Measurements from ENCODE around the gene TMEM181.

The TMEM181 gene

GRCh38 chr6:158539413-158539812 is 20.5 kb upstream of the TMEM181 start:
- Histone ChIP-seq H3K36me3 (ENCODE audit: insufficient read depth, low read length) (no peaks in the 10 kb centered on the region), H3K4me3 (ENCODE audit: low read length) (no peak overlapping the region), H3K9me3 (ENCODE audit: insufficient read depth, low read depth, low read length) (no peaks in the 10 kb centered on the region), H3K9ac (ENCODE audit: low read depth, low read length) (no peak overlapping the region), H3K27ac (ENCODE audit: low read depth, low read length) (no peak overlapping the region), H3K27me3 (ENCODE audit: insufficient read depth, low read length) (no peaks in the 10 kb centered on the region), H3K4me1 (ENCODE audit: insufficient read depth, low read length) (peaks cover 3% of the 10 kb centered on the region)
- 92% methylated on average over 6 of the region's 7 CpGs for WGBS

DNA sequence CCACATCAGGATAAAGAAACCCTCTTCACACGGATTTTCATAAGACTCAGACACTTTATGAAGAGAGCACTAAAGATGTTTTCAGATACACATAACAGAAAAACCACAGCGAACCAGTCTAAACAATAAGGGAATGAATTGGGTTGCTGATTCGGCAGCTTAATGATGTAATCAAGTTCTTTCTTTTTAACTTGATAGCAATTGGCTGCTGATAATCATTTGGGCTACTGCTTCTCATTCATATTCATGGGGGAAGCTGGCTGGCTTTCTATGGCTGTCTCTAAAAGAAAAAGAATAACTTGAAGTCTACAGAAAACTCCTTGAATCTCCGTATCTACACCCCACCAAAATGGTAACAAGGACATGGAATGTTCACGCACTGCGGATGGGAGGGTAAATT is 20.0 kb upstream of the TMEM181 start:
- H3K4me3 ChIP-seq (ENCODE audit: low read length) = no peak overlapping the region
- peaks cover 3% of the 10 kb centered on the region for H3K4me1 ChIP-seq (ENCODE audit: insufficient read depth, low read length)
- no peaks in the 10 kb centered on the region for H3K9me3 ChIP-seq (ENCODE audit: insufficient read depth, low read depth, low read length)
- no peaks in the 10 kb centered on the region for H3K36me3 ChIP-seq (ENCODE audit: insufficient read depth, low read length)
- H3K27me3 ChIP-seq (ENCODE audit: insufficient read depth, low read length) = no peaks in the 10 kb centered on the region
- H3K9ac ChIP-seq (ENCODE audit: low read depth, low read length) = no peak overlapping the region
- H3K27ac ChIP-seq (ENCODE audit: low read depth, low read length) = no peak overlapping the region
- WGBS = 88% methylated on average over 6 of the region's 6 CpGs

GRCh38 chr6:158543606-158544185 is 16.2 kb upstream of the TMEM181 start:
- no peak overlapping the region for H3K4me3 ChIP-seq (ENCODE audit: low read length)
- H3K9me3 ChIP-seq (ENCODE audit: insufficient read depth, low read depth, low read length) = no peaks in the 10 kb centered on the region
- H3K27ac ChIP-seq (ENCODE audit: low read depth, low read length) = no peak overlapping the region
- H3K4me1 ChIP-seq (ENCODE audit: insufficient read depth, low read length) = no peaks in the 10 kb centered on the region; the same call in 1 of the 2 replicates
- no peaks in the 10 kb centered on the region for H3K36me3 ChIP-seq (ENCODE audit: insufficient read depth, low read length)
- H3K27me3 ChIP-seq (ENCODE audit: insufficient read depth, low read length) = no peaks in the 10 kb centered on the region
- H3K9ac ChIP-seq (ENCODE audit: low read depth, low read length) = peak overlapping the region; percentile 15; the same call in 1 of the 2 replicates
- 91% methylated on average over 12 of the region's 12 CpGs for WGBS

- Histone ChIP-seq H3K9ac (ENCODE audit: low read depth, low read length) (no peak overlapping the region), H3K27ac (ENCODE audit: low read depth, low read length) (no peak overlapping the region), H3K9me3 (ENCODE audit: insufficient read depth, low read depth, low read length) (no peaks in the 10 kb centered on the region), H3K36me3 (ENCODE audit: insufficient read depth, low read length) (no peaks in the 10 kb centered on the region), H3K4me1 (ENCODE audit: insufficient read depth, low read length) (no peaks in the 10 kb centered on the region; the same call in 1 of the 2 replicates), H3K27me3 (ENCODE audit: insufficient read depth, low read length) (no peaks in the 10 kb centered on the region), H3K4me3 (ENCODE audit: low read length) (no peak overlapping the region)
- WGBS = 88% methylated on average over 12 of the region's 12 CpGs
Observed at GRCh38 chr6:158544428-158544827, 15.5 kb upstream of the TMEM181 start.

DNA sequence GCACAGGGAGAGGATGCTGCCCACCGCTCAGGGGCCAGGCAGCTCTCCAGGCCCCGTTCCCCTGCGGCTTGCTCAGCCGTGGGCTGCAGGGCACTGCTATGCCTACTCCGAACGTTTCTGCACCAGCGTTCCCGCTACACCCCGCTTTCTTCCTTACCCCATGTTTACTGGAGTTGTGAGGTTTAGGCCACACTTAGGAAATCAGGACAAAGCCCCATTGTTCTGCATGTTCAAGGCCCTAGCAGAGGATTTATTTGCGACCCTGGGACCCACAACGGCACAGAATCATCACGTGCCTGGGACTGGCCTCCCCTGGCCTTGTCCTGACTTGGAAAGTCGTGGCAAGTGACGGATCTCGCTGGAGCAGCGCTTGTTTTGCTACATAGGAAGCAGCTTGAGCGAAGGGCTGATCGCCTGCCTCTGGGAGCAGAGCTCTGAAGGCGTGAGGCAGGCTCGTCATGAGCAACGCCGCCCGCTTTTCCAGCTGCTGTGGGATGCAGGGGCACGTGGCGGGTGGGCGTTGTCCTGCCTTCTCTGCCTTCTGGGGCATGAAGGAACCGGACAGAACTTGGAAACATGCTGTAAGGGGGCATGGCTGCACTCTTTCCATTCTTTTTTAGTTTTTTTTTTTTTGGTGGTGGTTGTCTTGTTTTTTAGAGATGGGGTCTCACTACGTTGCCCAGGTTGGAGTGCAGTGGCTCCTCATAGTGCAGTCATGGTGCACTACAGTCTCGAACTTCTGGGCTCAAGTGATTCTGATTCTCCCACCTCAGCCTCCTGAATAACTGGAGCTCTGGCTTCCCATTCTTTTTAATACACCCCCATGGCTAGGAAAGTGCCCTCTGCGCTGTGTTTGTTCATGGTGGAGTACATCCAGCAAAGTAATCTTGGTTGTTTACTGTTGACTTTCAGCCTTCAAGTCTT is 14.6 kb upstream of the TMEM181 start:
- H3K4me3 ChIP-seq (ENCODE audit: low read length) = no peak overlapping the region
- H3K9me3 ChIP-seq (ENCODE audit: insufficient read depth, low read depth, low read length) = no peaks in the 10 kb centered on the region
- WGBS = 89% methylated on average over 30 of the region's 30 CpGs
- no peaks in the 10 kb centered on the region for H3K27me3 ChIP-seq (ENCODE audit: insufficient read depth, low read length)
- no peaks in the 10 kb centered on the region for H3K36me3 ChIP-seq (ENCODE audit: insufficient read depth, low read length)
- no peak overlapping the region for H3K27ac ChIP-seq (ENCODE audit: low read depth, low read length)
- no peak overlapping the region for H3K9ac ChIP-seq (ENCODE audit: low read depth, low read length)
- H3K4me1 ChIP-seq (ENCODE audit: insufficient read depth, low read length) = no peaks in the 10 kb centered on the region; the same call in 1 of the 2 replicates

DNA sequence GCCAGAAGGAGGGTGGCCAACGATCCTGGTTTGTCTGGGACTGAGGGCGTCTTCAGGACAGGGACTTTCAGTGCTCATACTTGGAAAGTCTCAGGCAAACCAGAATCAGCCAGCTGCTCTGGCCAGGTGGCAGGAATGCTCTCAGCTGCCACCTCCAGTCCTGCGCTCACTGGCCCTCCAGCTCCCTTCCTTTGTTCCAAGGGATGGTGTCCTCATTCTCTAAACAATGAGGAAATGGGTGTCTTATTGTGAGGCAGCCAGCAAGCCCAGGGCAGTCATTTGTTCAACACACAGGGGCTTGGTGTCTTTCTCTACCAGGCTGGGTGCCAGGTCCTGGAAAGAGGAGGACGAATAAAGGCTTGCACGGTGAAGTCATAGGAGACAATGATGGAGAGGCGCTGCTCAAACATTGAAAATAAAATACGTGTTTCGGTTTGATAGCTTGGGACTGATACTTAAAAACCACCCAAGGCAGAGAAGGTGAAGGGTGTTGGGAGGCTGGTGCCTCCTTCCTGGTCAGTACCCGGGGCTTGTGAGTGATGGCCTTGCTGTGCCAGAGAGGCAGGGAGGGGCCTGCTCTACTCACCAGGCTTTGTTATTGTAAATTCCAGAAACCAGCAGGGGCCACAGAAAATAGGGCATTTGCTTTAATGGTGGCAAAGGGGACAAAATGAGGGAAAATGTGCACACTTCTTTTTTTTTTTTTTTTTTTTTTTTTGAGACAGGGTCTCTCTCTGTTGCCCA is 11.3 kb upstream of the TMEM181 start:
- Histone ChIP-seq H3K27me3 (ENCODE audit: insufficient read depth, low read length) (no peaks in the 10 kb centered on the region), H3K9me3 (ENCODE audit: insufficient read depth, low read depth, low read length) (no peaks in the 10 kb centered on the region), H3K9ac (ENCODE audit: low read depth, low read length) (no peak overlapping the region), H3K4me3 (ENCODE audit: low read length) (no peak overlapping the region), H3K36me3 (ENCODE audit: insufficient read depth, low read length) (no peaks in the 10 kb centered on the region), H3K4me1 (ENCODE audit: insufficient read depth, low read length) (no peaks in the 10 kb centered on the region; the same call in 1 of the 2 replicates), H3K27ac (ENCODE audit: low read depth, low read length) (peak overlapping the region; percentile 47; the same call in 1 of the 2 replicates)
- 88% methylated on average over 9 of the region's 9 CpGs for WGBS

- WGBS = 96% methylated on average over 6 of the region's 6 CpGs
- Histone ChIP-seq H3K9ac (ENCODE audit: low read depth, low read length) (no peak overlapping the region), H3K27ac (ENCODE audit: low read depth, low read length) (no peak overlapping the region)
Observed at GRCh38 chr6:158552055-158552795, 7.7 kb upstream of the TMEM181 start.

DNA sequence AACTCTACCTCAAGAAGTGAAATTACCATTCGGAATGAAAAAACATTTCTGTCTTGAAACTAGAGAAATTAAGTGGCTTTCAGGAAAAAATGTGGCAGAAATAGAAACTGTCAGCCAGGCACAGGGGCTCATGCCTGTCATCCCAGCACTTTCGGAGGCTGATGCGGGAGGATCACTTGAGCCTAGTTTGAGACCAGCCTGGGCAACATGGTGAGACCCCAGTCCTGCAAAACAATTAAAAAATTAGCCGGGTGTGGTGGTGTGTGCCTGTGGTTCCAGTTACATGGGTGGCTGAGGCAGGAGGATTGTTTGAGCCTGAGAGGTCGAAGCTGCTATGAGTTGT is 7.1 kb upstream of the TMEM181 start:
- H3K9me3 ChIP-seq (ENCODE audit: insufficient read depth, low read depth, low read length) = no peaks in the 10 kb centered on the region
- no peaks in the 10 kb centered on the region for H3K27me3 ChIP-seq (ENCODE audit: insufficient read depth, low read length)
- H3K27ac ChIP-seq (ENCODE audit: low read depth, low read length) = no peak overlapping the region
- H3K9ac ChIP-seq (ENCODE audit: low read depth, low read length) = no peak overlapping the region
- H3K4me1 ChIP-seq (ENCODE audit: insufficient read depth, low read length) = no peaks in the 10 kb centered on the region
- H3K36me3 ChIP-seq (ENCODE audit: insufficient read depth, low read length) = no peaks in the 10 kb centered on the region
- no peak overlapping the region for H3K4me3 ChIP-seq (ENCODE audit: low read length)
- WGBS = 97% methylated on average over 5 of the region's 5 CpGs

More at GRCh38 chr6:158552055-158552795, 7.7 kb upstream of the TMEM181 start:
- no peaks in the 10 kb centered on the region for H3K36me3 ChIP-seq (ENCODE audit: insufficient read depth, low read length)
- H3K27me3 ChIP-seq (ENCODE audit: insufficient read depth, low read length) = no peaks in the 10 kb centered on the region
- H3K4me3 ChIP-seq (ENCODE audit: low read length) = no peak overlapping the region
- H3K9me3 ChIP-seq (ENCODE audit: insufficient read depth, low read depth, low read length) = no peaks in the 10 kb centered on the region
- no peaks in the 10 kb centered on the region for H3K4me1 ChIP-seq (ENCODE audit: insufficient read depth, low read length)

DNA sequence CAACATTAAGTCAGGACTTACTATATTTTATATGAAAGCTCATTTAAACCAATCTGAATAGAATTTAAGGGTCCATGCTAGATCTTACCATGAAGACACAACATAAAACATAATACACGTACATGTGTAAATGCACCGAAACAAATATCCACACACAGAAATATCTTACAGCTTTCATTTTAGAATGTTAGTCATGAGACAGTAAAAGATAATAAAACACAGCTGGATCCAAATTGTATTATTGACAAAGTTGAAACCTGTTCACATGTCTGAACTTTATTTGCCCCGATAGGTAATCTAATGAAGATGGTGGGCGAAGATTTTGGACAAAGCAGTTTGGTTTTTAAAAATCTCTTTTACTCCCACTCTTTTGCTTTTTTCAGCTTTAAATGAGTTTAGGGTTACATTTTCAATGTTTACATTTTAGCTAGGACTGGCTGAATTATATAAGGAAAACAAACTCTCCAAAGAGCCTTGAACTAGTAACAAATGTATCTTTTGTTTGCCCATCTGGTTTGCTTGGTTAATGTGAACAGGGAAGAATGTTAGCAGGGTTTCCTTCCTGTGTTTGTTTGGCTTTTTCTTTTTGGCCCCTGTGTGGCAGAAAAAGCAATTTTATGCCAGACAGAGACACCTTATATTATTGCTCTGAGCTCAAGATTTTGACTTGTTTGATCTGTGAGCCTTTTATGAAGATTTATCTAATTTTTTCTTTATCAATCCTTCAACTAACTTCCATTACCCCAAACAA is 5.1 kb upstream of the TMEM181 start:
- Histone ChIP-seq H3K4me3 (ENCODE audit: low read length) (no peak overlapping the region), H3K36me3 (ENCODE audit: insufficient read depth, low read length) (no peaks in the 10 kb centered on the region), H3K27me3 (ENCODE audit: insufficient read depth, low read length) (no peaks in the 10 kb centered on the region), H3K9ac (ENCODE audit: low read depth, low read length) (no peak overlapping the region), H3K4me1 (ENCODE audit: insufficient read depth, low read length) (peaks cover 9% of the 10 kb centered on the region), H3K27ac (ENCODE audit: low read depth, low read length) (no peak overlapping the region), H3K9me3 (ENCODE audit: insufficient read depth, low read depth, low read length) (no peaks in the 10 kb centered on the region)
- 84% methylated on average over 4 of the region's 4 CpGs for WGBS

- WGBS = 92% methylated on average over 6 of the region's 7 CpGs
- Histone ChIP-seq H3K9me3 (ENCODE audit: insufficient read depth, low read depth, low read length) (no peaks in the 10 kb centered on the region), H3K4me1 (ENCODE audit: insufficient read depth, low read length) (peaks cover 12% of the 10 kb centered on the region), H3K9ac (ENCODE audit: low read depth, low read length) (no peak overlapping the region), H3K36me3 (ENCODE audit: insufficient read depth, low read length) (no peaks in the 10 kb centered on the region), H3K4me3 (ENCODE audit: low read length) (no peak overlapping the region), H3K27me3 (ENCODE audit: insufficient read depth, low read length) (no peaks in the 10 kb centered on the region), H3K27ac (ENCODE audit: low read depth, low read length) (no peak overlapping the region)
Observed at GRCh38 chr6:158556113-158556512, 3.8 kb upstream of the TMEM181 start.

Measured in HUES64 (cell line).